ENCODE measurements around the gene ANAPC2.

DNA sequence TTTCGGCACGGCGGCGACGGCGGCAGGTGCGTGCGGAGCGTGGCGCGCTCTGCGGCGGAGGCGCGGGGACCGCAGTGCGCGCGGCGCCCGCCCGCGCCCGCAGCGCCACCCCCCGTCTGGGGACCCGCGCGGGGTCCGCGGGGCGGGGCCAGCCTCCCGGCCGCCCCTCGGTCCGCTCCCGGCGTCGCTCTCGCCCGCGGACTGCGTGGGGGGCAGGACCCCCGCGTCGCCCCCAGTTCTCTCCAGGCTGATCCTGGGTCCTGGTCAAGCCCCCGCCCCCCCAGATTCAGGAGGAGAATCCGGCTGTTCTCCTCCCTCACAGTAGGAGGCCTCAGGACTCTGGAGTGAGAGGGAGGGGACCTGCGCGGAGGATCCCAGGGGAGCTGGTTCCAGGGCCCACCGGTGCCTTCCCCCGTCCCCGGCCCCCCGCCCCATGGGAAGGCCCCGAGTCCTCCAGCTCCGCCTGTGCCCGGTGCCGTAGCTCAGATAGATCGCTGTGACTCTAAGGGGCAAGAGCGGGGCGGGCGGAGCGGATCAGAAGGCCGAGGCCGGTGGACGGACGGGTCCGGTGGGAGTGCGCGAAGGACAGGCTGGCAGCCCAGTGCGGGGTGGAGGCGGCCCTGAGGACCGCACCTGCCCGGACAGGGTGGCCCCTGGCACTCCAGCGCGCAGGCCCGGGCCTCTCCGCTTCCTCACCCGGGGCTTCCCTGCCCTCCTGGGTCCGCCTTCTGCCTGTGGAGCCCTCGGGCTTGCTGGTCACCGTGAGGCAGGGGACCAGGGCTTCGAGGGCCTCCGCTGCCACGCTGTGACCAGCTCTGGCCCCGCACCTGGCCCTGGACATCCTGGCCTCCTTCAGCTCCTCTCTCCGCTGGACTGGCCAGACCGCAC lies 34.1 kb upstream of the ANAPC2 start, which contains the start of gene RNF208:
- TF ChIP-seq RAD21 (conservative IDR thresholded peaks at IDR 0.05 in 1 of 2, IDR thresholded peaks at IDR 0.05 in 1 of 2) = no peak
- TF ChIP-seq, protein P1, sequence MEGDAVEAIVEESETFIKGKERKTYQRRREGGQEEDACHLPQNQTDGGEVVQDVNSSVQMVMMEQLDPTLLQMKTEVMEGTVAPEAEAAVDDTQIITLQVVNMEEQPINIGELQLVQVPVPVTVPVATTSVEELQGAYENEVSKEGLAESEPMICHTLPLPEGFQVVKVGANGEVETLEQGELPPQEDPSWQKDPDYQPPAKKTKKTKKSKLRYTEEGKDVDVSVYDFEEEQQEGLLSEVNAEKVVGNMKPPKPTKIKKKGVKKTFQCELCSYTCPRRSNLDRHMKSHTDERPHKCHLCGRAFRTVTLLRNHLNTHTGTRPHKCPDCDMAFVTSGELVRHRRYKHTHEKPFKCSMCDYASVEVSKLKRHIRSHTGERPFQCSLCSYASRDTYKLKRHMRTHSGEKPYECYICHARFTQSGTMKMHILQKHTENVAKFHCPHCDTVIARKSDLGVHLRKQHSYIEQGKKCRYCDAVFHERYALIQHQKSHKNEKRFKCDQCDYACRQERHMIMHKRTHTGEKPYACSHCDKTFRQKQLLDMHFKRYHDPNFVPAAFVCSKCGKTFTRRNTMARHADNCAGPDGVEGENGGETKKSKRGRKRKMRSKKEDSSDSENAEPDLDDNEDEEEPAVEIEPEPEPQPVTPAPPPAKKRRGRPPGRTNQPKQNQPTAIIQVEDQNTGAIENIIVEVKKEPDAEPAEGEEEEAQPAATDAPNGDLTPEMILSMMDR (IDR thresholded peaks at IDR 0.05) = no peak
- no peak for TF ChIP-seq CEBPB (IDR thresholded peaks at IDR 0.05)
- TF ChIP-seq, protein P2, sequence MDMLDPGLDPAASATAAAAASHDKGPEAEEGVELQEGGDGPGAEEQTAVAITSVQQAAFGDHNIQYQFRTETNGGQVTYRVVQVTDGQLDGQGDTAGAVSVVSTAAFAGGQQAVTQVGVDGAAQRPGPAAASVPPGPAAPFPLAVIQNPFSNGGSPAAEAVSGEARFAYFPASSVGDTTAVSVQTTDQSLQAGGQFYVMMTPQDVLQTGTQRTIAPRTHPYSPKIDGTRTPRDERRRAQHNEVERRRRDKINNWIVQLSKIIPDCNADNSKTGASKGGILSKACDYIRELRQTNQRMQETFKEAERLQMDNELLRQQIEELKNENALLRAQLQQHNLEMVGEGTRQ (IDR thresholded peaks at IDR 0.05) = no peak
- TF ChIP-seq, protein P3, sequence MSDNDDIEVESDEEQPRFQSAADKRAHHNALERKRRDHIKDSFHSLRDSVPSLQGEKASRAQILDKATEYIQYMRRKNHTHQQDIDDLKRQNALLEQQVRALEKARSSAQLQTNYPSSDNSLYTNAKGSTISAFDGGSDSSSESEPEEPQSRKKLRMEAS (IDR thresholded peaks at IDR 0.05) = no peak
- no peak for TF ChIP-seq MAZ (IDR thresholded peaks at IDR 0.05; ENCODE audit: borderline replicate concordance, low read depth, low read length)
